Thyroid gland (tissue), 4 donors: ENCODE results near the gene PIGBOS1.

ENCODE experiments used
- CTCF ChIP-seq, 6 experiments: fragments of 200-600 bp in 3 of 6; fragments of 450-650 bp in 3 of 6; sonication (generic) in 3 of 6; IDR thresholded peaks; one replicate each; pipeline ENCODE4 v1.5.1; 2016 to 2019; ENCODE audit warnings: antibody characterized with exemption in 6 of 6, mild to moderate bottlenecking in 2 of 6, inconsistent platforms in 1 of 6, moderate library complexity in 1 of 6
- POLR2A ChIP-seq, 2 donors: fragments of 450-650 bp; IDR thresholded peaks; one replicate each; pipeline ENCODE4 v1.6.1; 2017; ENCODE audit warnings: antibody characterized with exemption in 2 of 2, mild to moderate bottlenecking in 2 of 2, moderate library complexity in 1 of 2

GRCh38 chr15:55288006-55288717 is 30.8 kb downstream of the PIGBOS1 start:
- TF ChIP-seq POLR2A (IDR thresholded peaks at IDR 0.05), result peak in 1 of 2 donors; percentile 65
- no peak for TF ChIP-seq CTCF (IDR thresholded peaks at IDR 0.05)
